Activated naive CD4-positive, alpha-beta T cell treated with Interleukin-2 at 50 U/mL for 16 hours (primary cell): ENCODE results near the gene SLC35E4.
"Not testable (repeated sequence)": the region's sequence is repeated elsewhere in the genome, so short reads cannot be mapped to it uniquely, and the experiment has no call there.

Experiments used
- DNase-seq: peaks from one replicate; pipeline ENCODE4 v3.0.0-alpha.2; 2020

Gene SLC35E4, protein sequence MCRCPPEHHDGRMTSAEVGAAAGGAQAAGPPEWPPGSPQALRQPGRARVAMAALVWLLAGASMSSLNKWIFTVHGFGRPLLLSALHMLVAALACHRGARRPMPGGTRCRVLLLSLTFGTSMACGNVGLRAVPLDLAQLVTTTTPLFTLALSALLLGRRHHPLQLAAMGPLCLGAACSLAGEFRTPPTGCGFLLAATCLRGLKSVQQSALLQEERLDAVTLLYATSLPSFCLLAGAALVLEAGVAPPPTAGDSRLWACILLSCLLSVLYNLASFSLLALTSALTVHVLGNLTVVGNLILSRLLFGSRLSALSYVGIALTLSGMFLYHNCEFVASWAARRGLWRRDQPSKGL

GRCh38 chr22:30635273-30636225 lies at the start of gene SLC35E4:
TSS of gene SLC35E4 (plus strand) at chr22:30635781. CDS start at chr22:30636451, 670 bp downstream.
- peak; percentile 93 for DNase-seq

DNA sequence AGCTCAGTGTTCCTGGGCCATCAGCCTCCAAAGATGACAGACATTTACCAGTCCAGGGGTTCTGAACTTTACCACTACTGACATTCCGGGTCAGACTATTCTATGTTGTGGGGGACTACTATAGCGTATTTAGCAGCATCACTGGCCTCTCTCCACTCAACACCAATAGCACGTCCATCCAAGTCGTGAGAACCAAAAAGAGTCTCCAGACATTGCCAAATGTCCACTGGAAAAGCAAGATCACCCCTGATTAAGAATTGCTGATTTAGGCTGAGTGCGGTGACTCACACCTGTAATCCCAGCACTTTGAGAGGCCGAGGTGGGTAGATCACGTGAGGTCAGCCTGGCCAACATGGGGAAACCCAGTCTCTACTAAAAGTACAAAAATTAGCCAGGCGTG lies 49.2 kb upstream of the SLC35E4 start:
- DNase-seq = no peak

DNA sequence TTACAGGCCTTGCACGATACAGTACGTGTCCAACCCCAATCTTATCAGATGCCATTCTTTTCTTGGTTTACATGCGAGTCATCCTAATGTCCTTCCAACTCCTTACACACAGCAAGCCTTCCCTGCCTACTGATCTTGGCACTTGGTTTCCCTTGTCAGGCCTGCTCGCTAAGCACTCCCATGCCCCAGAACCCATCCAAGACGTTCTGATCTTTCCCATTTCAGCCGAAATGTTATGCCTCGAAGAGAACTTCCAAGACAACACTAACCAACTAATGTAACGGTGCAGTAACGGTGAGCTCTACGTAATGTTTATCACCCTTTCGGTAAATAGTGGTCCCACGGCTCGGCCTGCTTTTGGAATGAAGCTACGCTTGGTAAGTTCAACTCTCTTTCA lies 44.4 kb upstream of the SLC35E4 start:
- DNase-seq = peak; percentile 3

DNA sequence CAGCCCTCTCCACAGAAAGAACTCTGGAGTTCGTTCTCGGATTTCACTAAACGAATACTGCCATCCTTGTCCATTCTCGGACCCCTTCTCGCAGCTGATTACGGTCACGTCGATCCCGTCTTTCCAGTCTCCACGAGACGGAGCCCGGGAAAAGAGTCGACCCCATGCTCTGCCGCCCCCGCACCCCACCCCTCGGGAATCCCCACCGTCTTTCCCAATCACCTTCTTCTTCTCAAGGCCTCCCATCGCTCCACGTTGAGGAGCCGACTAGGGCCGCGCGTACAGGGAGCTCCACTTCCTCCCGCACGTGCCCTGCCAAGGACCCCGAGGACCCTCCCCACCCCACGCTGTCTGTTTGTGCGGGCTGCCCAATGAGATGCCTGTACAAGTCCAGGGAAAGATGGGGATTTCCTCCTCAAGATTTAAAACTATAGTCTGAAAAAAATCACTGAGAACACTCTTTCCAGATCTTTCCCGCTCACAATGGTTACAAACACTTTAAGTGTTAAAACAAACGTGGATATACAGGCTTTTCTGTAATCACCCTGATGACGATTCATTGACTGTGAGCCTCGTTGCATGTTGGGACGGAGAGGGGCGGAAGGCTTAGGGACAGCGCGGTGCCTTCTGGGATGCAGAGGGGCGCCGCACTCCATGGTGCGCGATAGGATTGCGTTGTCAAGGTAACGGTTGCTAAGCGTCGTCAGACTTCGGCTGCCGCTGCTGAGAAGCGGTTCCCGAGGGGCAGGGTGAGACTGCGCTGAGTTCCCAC lies 43.8 kb upstream of the SLC35E4 start, which contains the start of gene PES1:
PES1 (minus strand) TSS at position 323 of the 772 bp plus-strand sequence; CDS start at position 246, 77 bp downstream.
- peak; percentile 95 for DNase-seq

GRCh38 chr22:30592360-30592713 lies 43.2 kb upstream of the SLC35E4 start:
- not testable (repeated sequence) for DNase-seq

DNA sequence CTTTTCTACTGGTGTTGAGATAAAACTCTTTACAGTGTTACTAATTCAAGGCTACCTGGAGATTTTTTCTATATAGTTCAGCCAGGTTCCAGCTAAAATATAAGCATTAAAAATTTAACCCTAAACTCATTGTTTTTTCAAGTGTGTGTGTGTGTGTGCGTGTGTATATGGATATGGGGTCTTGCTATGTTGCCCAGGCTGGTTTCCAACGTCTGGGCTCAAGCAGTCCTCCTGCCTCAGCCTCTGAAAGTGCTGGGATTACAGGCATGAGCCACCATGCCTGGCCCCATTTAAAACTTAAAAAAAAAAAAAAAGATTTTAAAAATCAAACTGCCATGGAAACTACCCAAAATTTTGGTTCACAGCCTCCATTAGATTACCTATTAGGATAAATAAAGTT lies 39.4 kb upstream of the SLC35E4 start:
- no peak for DNase-seq

GRCh38 chr22:30596886-30597285 lies 38.7 kb upstream of the SLC35E4 start:
- DNase-seq = no peak

DNA sequence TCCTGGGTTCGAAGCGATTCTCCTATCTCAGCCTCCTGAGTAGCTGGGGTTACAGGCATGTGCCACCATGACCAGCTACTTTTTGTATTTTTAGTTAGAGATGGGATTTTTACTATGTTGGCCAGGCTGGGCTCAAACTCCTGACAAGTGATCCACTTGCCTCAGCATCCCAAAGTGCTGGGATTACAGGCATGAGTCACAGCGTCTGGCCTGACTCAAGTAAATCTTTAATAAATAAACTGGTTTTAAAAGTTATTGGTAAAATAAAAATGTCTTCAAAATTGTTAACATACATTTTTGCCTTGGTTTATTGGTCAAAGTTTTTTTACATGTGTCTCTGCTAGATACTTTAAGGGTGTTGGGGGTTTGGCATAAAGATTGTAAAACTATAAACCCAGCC lies 36.6 kb upstream of the SLC35E4 start:
- no peak for DNase-seq

DNA sequence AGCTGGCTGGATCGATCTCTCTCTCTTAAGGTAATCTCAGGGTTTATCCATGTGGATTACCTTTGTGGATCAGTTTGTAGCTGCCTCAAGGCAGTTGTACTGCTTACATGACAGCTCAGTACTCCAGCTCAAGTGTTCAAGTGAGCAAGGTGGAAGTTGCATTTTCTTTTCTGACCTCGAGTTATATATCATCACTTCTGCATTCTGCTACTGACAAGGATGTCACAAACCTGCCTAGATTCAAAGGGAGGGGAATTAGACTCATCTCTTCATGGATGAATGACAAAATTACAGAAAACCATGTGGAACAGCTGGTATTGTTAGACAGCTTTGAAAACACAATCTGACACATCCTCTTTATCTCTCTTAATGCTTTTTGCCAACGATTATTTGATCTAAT lies 34.7 kb upstream of the SLC35E4 start:
- no peak for DNase-seq

GRCh38 chr22:30601464-30601863 lies 34.1 kb upstream of the SLC35E4 start:
- no peak for DNase-seq

GRCh38 chr22:30602049-30602448 lies 33.5 kb upstream of the SLC35E4 start:
- DNase-seq = peak; percentile 8

- DNase-seq = no peak
Measured at GRCh38 chr22:30603801-30604200, 31.8 kb upstream of the SLC35E4 start.

DNA sequence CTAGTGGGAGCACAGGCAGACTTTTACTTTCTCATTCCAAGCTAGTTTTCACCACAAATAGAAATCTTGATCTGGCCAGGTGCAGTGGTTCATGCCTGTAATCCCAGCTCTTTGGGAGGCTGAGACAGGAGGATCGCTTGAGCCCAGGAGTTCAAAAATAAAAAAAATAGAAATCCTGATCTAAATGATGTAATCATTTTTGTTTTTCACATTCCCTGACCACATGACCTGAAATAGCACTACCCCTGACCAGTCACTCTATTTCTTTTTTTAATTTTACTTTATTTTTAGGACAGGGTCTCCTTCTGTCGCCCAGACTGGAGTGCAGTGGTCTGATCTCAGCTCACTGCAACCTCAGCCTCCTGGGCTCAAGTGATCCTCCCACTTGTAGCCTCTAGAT lies 30.9 kb upstream of the SLC35E4 start:
- DNase-seq = no peak

DNA sequence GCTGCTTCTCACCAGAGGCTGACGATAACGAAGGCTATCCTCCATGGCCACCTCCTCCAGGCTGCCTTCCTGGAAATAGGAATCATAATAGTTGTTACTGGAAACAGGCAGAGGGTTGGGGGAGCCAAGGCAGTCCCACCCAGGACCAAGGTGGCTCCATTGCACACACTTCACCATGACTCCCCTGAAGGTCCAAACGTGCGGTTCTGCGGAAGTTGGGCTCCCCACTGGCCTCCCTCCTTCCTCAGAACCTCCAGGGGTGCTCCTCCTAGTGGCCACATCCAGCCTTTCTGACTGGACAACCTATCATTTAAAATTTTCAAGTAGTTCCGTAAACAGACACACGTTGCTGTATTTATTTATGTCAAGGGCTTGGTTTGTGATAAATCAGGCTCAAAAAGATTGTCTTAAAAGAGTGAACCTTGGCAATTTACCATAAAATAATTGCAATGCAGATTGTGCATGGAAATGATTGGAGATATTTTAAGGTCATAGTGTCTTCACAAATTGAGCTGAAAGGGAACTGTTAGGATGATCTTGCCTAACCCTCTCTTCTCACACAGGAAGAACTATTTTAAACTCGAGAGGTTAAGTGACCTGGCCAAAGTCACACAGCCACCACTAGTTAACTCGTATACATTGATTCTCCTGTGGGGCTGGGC lies 30.0 kb upstream of the SLC35E4 start:
- peak; percentile 51 for DNase-seq

DNA sequence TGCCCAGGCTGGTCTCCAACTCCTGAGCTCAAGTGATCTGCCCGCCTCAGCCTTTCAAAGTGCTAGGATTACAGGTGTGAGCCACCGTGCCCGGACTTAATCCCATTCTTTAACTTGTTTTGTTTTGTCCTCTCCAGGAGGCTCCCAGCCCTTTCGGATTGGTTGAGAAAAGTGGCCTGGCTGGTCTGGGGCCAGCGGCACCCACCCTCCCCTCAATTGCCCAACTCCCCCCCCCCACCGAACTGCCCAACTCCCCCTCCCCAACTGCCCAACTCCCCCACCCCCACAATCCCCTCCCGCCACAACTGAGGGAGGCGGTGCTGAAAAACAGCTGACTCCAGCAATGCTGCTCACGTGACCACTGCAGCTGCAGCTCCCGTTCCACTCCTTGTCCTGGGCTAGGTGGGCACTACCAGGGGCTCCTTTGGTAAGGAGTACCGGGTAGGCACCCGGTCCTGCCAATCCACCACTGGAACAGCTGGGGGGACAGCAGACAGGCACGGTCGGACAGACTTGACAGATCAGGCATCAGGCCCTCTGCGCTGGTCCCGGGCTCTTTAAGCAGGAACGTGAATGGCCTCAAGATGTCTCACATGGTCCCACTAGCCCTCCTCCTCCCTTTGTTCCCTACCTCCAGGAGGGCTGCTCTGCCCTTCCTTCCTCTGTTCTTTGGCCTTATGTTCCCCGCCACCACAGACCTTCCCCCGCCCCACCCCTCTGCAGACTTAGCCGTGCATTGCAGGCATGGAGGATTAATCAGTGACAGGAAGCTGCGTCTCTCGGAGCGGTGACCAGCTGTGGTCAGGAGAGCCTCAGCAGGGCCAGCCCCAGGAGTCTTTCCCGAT lies 28.9 kb upstream of the SLC35E4 start, which contains the start of gene TCN2:
TCN2 (plus strand) TSS at position 720 of the 845 bp plus-strand sequence. CDS start 158 bp downstream, outside the sequence.
- peak; percentile 28 for DNase-seq

DNA sequence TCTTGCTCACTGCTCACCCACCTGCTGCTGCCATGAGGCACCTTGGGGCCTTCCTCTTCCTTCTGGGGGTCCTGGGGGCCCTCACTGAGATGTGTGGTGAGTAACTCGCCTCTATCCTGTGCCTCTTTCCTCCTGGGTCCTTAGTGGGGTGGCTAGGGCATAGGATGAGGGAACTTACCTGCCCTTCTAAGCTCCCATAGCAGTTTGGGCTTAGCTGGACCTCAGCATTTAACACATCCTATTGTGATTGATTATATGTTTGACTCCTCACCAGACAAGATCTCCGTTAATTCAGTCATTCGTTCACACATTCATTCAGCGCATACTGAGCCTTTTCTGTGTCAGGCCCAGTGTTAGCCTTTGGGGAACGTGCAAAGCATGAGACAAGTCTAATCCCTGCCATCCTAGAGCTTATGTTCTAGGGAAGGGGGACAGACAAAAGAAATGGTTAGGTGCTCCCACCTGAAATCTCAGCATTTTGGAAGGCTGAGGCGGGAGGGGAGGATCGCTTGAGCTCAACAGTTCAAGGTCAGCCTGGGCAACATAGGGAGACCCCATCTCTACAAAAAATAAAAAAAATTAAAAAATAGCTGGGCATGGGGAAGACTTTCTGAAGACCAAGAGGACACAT lies 28.2 kb upstream of the SLC35E4 start:
- no peak for DNase-seq

DNA sequence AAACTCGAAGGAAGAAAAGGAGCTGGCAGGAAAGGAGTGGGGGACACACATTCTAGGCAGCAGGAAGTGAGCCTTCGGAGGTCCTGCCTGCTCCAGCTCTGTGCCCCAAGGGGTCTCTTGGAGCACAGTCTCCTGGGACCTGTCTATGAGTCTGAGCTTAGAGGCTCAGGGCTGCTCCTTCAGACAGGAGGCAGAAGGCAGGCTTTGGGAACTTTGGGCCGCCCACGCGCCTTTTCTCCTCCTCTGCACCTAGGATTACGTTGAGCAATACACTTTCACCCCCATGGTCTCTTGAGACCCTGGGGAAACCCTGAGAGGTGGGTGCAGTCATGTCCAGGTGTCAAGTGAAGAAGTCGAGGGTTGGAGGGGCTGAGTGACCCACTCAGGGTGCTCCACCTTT lies 27.6 kb upstream of the SLC35E4 start:
- no peak for DNase-seq

DNA sequence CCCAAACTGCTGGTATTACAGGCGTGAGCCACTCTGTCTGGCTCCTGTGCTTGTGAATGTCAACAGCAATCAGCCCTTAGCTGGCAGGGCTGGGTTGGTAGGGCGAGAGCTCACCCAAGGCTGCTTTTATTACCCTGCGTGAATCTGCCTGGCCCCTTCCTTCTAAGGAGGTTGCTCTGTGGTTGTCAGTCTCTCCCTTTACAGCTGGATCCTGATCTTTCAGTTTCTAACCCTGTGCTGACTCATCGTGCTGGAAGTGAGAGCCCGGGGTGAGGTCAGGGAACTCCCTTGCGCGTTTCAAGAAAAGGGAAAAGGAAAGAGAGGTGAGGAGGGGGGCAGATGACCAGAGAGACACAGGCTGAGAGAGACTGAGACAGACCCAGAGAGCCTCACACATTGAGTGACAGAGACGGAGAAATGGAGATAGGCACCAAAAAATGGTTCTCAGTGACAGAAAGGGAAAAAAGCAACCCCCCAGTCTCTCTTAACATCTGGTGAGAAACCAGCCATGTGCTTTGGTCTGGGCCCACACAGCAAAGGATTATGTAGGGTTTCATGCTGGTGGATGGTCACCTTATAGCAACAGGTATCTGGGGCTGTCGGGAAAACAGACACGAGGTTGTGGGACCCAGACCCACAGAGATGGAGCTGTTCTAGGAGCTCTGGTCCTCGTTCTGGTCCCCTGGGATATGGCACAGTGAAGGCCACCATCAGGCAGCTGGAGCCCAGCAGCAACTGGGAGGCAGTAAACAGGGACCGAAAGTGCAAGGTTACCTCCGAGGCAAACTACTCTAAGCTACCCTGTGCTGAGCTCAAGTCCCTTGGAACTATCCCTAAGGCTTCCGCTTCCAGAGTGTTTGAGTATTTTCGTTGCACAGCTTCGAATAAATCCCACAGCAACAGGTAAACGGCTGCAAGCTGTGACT lies 26.1 kb upstream of the SLC35E4 start:
- no peak for DNase-seq

DNA sequence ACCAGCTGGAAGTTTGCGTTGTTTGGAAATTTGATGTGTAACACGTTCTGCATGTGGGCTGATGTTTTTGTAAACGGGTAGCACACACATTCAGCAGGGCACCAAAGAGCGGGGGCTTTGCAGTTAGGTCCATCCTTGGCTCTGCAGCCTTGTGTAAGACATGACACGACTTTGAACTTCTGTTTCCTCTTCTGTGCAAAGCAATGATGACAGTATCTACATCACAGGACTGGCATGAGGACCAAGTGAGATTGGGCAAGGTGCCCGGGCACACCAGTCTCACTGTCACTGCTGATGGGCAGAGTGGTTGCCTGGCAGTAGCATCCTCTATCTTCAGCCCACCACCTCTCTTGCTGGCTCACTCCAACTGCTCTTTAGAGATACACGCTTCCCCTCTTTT lies 25.3 kb upstream of the SLC35E4 start:
- no peak for DNase-seq

- DNase-seq = no peak
Measured at GRCh38 chr22:30611197-30611596, 24.4 kb upstream of the SLC35E4 start.
